Activated CD4-positive, alpha-beta T cell treated with anti-CD3 and anti-CD28 coated beads for 24 hours (primary cell): ENCODE data around the gene PCDHB11.
"Not testable (repeated sequence)": the region's sequence is repeated elsewhere in the genome, so short reads cannot be mapped to it uniquely, and the experiment has no call there.

ENCODE experiments used
- DNase-seq, 2 donors: peaks; one replicate each; pipeline ENCODE4 v3.0.0-alpha.2; 2020; ENCODE audit warnings: low read depth in 2 of 2

Gene PCDHB11

GRCh38 chr5:141199359-141200235 lies at the start of gene PCDHB11:
TSS of gene PCDHB11 (plus strand) at chr5:141199627. CDS start at chr5:141199775, 148 bp downstream.
- no peak for DNase-seq

DNA sequence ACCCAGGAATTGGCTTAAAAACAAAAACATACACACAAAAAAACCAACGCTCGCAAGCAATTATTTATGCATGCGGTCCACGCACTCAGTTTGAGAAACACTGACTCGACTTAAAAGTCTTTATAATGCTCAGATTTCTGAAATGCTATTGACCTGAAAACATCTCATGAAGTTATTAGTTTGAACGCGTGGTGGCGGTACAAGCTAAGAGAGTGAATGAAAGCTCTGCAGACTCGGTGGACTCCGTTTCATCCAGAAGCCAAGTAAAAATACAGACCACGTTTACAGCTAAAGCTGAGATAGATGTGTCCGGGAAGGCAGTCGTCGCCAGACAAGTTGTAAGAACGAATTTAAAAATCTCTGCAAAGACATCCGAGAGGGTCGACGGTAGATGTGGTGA lies 49.6 kb upstream of the PCDHB11 start, which contains the start of gene PCDHB6:
PCDHB6 (plus strand) TSS at position 246 of the 400 bp plus-strand sequence. CDS start 201 bp downstream, outside the sequence.
- DNase-seq = no peak

GRCh38 chr5:141150224-141150992 lies 49.0 kb upstream of the PCDHB11 start:
- DNase-seq = no peak

- DNase-seq = no peak
Measured at GRCh38 chr5:141150993-141151325, 48.5 kb upstream of the PCDHB11 start.

DNA sequence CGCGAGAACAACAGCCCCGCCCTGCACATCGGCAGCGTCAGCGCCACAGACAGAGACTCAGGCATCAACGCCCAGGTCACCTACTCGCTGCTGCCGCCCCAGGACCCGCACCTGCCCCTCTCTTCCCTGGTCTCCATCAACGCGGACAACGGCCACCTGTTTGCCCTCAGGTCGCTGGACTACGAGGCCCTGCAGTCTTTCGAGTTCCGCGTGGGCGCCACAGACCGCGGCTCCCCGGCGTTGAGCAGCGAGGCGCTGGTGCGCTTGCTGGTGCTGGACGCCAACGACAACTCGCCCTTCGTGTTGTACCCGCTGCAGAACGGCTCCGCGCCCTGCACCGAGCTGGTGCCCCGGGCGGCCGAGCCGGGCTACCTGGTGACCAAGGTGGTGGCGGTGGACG lies 47.8 kb upstream of the PCDHB11 start:
- not testable (repeated sequence) for DNase-seq

- DNase-seq = not testable (repeated sequence)
Measured at GRCh38 chr5:141152096-141152495, 47.3 kb upstream of the PCDHB11 start.

DNA sequence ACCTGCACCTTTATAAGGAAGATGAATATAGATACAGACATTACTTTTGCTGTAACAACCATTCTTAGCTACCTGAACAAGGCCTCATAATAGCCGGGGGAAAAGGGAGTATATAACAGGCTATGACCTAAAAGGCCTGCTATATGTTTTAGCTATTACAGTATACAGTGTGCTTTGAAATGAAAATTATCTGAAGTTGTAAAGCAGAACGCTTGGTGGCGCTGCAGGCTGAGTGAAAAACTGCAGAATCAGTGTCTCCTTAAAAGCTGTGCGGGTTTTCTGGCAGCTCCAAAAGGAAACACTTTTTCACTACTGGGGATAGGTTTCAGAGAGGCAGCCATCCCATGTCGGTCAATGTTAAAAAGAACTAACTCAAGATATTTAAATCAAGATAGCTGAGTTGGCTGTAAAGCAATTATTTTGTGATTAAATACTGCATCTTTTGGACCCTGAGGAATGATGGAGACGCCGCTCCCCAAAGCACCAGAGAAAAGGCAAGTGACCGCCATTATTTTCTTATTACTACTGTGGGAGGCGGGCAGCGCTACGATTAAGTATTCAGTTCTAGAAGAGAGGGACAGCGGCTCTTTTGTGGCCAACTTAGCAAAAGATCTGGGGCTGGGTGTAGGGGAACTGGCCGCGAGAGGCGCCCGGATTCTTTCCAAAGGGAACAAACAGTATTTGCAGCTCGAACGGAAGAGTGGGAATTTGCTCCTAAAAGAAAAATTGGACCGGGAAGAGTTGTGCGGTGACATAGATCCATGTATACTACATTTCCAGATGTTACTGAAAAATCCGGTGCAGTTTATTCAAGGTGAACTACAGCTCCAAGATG lies 43.7 kb upstream of the PCDHB11 start:
- no peak for DNase-seq

- DNase-seq = not testable (repeated sequence)
Measured at GRCh38 chr5:141157356-141157755, 42.1 kb upstream of the PCDHB11 start.

DNA sequence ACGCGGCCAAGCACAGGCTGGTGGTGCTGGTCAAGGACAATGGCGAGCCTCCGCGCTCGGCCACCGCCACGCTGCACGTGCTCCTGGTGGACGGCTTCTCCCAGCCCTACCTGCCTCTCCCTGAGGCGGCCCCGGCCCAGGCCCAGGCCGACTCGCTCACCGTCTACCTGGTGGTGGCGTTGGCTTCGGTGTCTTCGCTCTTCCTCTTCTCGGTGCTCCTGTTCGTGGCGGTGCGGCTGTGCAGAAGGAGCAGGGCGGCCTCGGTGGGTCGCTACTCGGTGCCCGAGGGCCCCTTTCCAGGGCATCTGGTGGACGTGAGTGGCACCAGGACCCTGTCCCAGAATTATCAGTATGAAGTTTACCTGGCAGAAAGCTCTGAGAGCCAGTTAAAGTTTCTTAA lies 41.5 kb upstream of the PCDHB11 start:
- DNase-seq = not testable (repeated sequence)

- peak in 1 of 2 donors; percentile 16 for DNase-seq
Measured at GRCh38 chr5:141172381-141173204, 26.8 kb upstream of the PCDHB11 start, which contains the start of gene PCDHB7. TSS of gene PCDHB7 (plus strand) at chr5:141172644. CDS start at chr5:141172836, 192 bp downstream.

- DNase-seq = not testable (repeated sequence)
Measured at GRCh38 chr5:141174291-141175104, 24.9 kb upstream of the PCDHB11 start.

GRCh38 chr5:141175933-141176332 lies 23.5 kb upstream of the PCDHB11 start:
- DNase-seq = no peak

DNA sequence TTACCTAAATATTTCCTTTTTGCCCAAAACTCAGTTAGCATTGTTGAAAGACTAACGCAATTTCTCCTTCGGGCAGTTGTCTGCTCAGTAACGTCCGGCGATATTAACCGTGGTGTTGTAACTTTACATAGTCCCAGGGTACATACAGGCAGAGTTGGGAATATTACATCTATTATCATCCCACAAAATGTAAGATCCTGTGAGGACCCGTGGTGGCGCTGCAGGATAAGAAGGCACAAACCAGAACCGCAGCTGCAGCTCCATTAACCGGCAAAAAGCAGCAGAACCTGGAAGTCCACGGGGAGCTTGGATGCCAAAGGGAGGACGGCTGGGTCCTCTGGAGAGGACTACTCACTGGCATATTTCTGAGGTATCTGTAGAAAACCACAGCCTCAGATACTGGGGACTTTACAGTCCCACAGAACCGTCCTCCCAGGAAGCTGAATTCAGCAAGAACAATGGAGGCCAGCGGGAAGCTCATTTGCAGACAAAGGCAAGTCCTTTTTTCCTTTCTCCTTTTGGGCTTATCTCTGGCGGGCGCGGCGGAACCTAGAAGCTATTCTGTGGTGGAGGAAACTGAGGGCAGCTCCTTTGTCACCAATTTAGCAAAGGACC lies 21.7 kb upstream of the PCDHB11 start, which contains the start of gene PCDHB8:
PCDHB8 (plus strand) TSS at position 214 of the 615 bp plus-strand sequence; CDS start at position 459, 245 bp downstream.
- DNase-seq = not testable (repeated sequence)

- not testable (repeated sequence) for DNase-seq
Measured at GRCh38 chr5:141179371-141179770, 20.1 kb upstream of the PCDHB11 start.

- not testable (repeated sequence) for DNase-seq
Measured at GRCh38 chr5:141179876-141180275, 19.6 kb upstream of the PCDHB11 start.

DNA sequence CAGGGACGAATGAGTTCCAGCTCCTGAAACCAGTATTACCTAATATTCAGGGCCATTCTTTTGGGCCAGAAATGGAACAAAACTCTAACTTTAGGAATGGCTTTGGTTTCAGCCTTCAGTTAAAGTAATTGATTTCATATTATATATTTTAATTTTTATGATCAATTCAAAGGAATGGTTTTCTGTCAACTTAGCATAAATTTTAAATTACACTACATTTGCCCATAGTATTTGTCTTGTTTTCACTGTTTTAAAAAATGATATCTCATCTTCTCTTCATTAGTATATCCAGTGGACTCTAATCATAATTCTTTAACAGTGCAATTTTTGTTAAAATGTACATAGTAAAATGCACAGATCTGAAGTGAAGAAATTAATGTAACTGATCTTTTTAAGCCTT lies 19.1 kb upstream of the PCDHB11 start:
- DNase-seq = no peak

- no peak for DNase-seq
Measured at GRCh38 chr5:141182248-141182647, 17.2 kb upstream of the PCDHB11 start, which contains the start of gene PCDHB16. TSS of gene PCDHB16 (plus strand) at chr5:141182387. CDS start at chr5:141182560, 173 bp downstream.

DNA sequence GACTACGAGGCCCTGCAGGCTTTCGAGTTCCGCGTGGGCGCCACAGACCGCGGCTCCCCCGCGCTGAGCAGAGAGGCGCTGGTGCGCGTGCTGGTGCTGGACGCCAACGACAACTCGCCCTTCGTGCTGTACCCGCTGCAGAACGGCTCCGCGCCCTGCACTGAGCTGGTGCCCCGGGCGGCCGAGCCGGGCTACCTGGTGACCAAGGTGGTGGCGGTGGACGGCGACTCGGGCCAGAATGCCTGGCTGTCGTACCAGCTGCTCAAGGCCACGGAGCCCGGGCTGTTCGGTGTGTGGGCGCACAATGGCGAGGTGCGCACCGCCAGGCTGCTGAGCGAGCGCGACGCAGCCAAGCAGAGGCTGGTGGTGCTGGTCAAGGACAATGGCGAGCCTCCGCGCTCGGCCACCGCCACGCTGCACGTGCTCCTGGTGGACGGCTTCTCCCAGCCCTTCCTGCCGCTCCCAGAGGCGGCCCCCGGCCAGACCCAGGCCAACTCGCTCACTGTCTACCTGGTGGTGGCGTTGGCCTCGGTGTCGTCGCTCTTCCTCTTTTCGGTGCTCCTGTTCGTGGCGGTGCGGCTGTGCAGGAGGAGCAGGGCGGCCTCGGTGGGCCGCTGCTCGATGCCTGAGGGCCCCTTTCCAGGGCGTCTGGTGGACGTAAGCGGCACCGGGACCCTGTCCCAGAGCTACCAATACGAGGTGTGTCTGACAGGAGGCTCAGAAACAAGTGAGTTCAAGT lies 15.1 kb upstream of the PCDHB11 start:
- not testable (repeated sequence) for DNase-seq
